A673 (cell line): ENCODE data around the gene DCP2. TPM values are rescaled to one million over a fixed set of nuclear protein-coding genes. Genes with fewer than 3 reads are reported as not detected.
A peak's percentile ranks its signal among the peaks of the same experiment; 100 is the strongest.

ENCODE experiments used
- BruUV-seq: library from RNA; stranded (reverse); fragments of 400-500 nt; replicated peaks from 2 replicates; lab custom pipeline; 2021; lab: Mats Ljungman, UMichigan
- CTCF ChIA-PET: fragments of 300-600 bp; sonication (Branson Sonifier 250); formaldehyde crosslinking; loops from one replicate; lab custom pipeline; 2022; ENCODE audit warnings: antibody characterized with exemption; lab: Charles Lee
- POLR2A ChIA-PET: fragments of 300-600 bp; sonication (Branson Sonifier 250); formaldehyde crosslinking; loops from one replicate; lab custom pipeline; 2022; ENCODE audit warnings: antibody characterized with exemption; ENCODE audit not compliant: low non-redundant PET; lab: Charles Lee
- DNase-seq: peaks from one replicate; pipeline ENCODE4 v3.0.0-alpha.2; 2015; ENCODE audit warnings: low spot score
- H3K27ac ChIP-seq: fragments of 200-600 bp; sonication (generic); 2 replicates; pipeline ENCODE4 v1.5.1; 2016; ENCODE audit warnings: mixed run types, low read depth, mild to moderate bottlenecking, mixed read lengths, antibody characterized with exemption, low read length; ENCODE audit not compliant: poor library complexity, severe bottlenecking
- H3K27me3 ChIP-seq: fragments of 200-600 bp; sonication (generic); replicated peaks from 2 replicates; pipeline ENCODE4 v1.6.1; 2017; ENCODE audit warnings: mixed run types, low read depth, mild to moderate bottlenecking, mixed read lengths, antibody characterized with exemption, low read length; ENCODE audit not compliant: insufficient read depth, poor library complexity
- H3K36me3 ChIP-seq: fragments of 200-600 bp; sonication (generic); 2 replicates; pipeline ENCODE4 v1.6.1; 2016; ENCODE audit warnings: mixed run types, mild to moderate bottlenecking, mixed read lengths, antibody characterized with exemption, low read length; ENCODE audit not compliant: insufficient read depth, poor library complexity, severe bottlenecking
- H3K4me1 ChIP-seq: fragments of 200-600 bp; sonication (generic); 2 replicates; pipeline ENCODE4 v1.6.1; 2017; ENCODE audit warnings: mixed run types, mild to moderate bottlenecking, mixed read lengths, antibody characterized with exemption, low read length; ENCODE audit not compliant: insufficient read depth, poor library complexity, severe bottlenecking
- H3K4me3 ChIP-seq: fragments of 200-600 bp; sonication (generic); 2 replicates; pipeline ENCODE4 v1.5.1; 2016; ENCODE audit warnings: low read depth, mixed run types, mild to moderate bottlenecking, mixed read lengths, low read length; ENCODE audit not compliant: poor library complexity, severe bottlenecking
- H3K9me3 ChIP-seq: fragments of 200-600 bp; sonication (generic); 2 replicates; pipeline ENCODE4 v1.6.1; 2016; ENCODE audit warnings: mixed run types, low read depth, mild to moderate bottlenecking, mixed read lengths, antibody characterized with exemption, low read length; ENCODE audit not compliant: poor library complexity, severe bottlenecking
- EZH2 ChIP-seq: fragments of 200-600 bp; sonication (generic); IDR thresholded peaks from 2 replicates; pipeline ENCODE4 v1.6.1; 2017; ENCODE audit warnings: borderline replicate concordance, low read depth, mild to moderate bottlenecking, mixed read lengths, antibody characterized with exemption, low read length; ENCODE audit not compliant: poor library complexity, severe bottlenecking
- intact Hi-C: fragments of 100-400 bp; cut with micrococcal nuclease; formaldehyde crosslinking; loops from one replicate; pipeline ENCODE4 v1.10.0; 2022; ENCODE audit not compliant: unreplicated experiment
- total RNA-seq: library from RNA; stranded (reverse); gene quantifications from 2 replicates; pipeline ENCODE4 v1.2.3, GENCODE V29; 2021
- TF ChIP-seq, protein P1 (sequence below): fragments of 300-800, 200-600 bp; sonication (generic); conservative IDR thresholded peaks from 2 replicates; pipeline ENCODE4 v1.5.1; 2017; ENCODE audit warnings: low read depth, mild to moderate bottlenecking, antibody characterized with exemption, low read length, moderate library complexity, mixed read lengths

DCP2 gene
- total RNA-seq, 1 experiment from 2014 or later, result 73.5 TPM

DNA sequence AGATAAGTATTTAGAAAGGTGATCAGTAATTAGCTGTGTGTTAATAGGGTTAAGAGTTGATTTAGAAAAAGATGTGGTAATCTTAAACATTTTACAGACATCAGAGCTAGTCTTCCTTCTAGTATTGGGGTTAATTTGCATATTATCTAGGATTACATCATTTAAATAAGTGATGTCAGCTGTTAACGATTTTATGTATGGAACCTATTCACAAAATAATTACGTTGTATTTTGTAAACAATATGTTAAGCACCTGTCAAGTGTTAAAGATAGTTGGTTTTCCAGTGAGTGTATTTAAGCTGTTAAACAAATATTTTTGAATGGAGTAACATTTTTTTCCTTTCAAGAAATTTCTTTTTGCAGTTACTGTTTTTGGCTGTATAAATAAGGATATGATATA lies 2.2 kb downstream of the DCP2 start:
- H3K4me3 ChIP-seq, result peak overlapping the region; percentile 76
- no TSS peak for BruUV-seq
- POLR2A ChIA-PET, result no interaction called here

GRCh38 chr5:112979723-112980122 lies 3.1 kb downstream of the DCP2 start:
- ChIA-PET POLR2A (no interaction called here), CTCF (no interaction called here)
- Histone ChIP-seq H3K4me3 (peak overlapping the region; percentile 76), H3K4me1 (peaks cover 14% of the 10 kb centered on the region), H3K27ac (peak overlapping the region; percentile 12), H3K36me3 (peaks cover 9% of the 10 kb centered on the region), H3K27me3 (no peaks in the 10 kb centered on the region), H3K9me3 (no peaks in the 10 kb centered on the region)
- intact Hi-C loops, result no loop called here
- DNase-seq, result no peak
- no TSS peak for BruUV-seq
- TF ChIP-seq EZH2, result no peak
- TF ChIP-seq, protein P1, sequence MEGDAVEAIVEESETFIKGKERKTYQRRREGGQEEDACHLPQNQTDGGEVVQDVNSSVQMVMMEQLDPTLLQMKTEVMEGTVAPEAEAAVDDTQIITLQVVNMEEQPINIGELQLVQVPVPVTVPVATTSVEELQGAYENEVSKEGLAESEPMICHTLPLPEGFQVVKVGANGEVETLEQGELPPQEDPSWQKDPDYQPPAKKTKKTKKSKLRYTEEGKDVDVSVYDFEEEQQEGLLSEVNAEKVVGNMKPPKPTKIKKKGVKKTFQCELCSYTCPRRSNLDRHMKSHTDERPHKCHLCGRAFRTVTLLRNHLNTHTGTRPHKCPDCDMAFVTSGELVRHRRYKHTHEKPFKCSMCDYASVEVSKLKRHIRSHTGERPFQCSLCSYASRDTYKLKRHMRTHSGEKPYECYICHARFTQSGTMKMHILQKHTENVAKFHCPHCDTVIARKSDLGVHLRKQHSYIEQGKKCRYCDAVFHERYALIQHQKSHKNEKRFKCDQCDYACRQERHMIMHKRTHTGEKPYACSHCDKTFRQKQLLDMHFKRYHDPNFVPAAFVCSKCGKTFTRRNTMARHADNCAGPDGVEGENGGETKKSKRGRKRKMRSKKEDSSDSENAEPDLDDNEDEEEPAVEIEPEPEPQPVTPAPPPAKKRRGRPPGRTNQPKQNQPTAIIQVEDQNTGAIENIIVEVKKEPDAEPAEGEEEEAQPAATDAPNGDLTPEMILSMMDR, result no peak

More for the DNA sequence above, 2.2 kb downstream of the DCP2 start:
- TF ChIP-seq, protein P1, result no peak
- TF ChIP-seq EZH2, result no peak
- intact Hi-C loops, result no loop called here
- Histone ChIP-seq H3K9me3 (no peaks in the 10 kb centered on the region), H3K27me3 (no peaks in the 10 kb centered on the region), H3K27ac (peak overlapping the region; percentile 12), H3K4me1 (peaks cover 14% of the 10 kb centered on the region), H3K36me3 (peaks cover 9% of the 10 kb centered on the region)
- peak; percentile 12 for DNase-seq
- CTCF ChIA-PET, result no interaction called here

DNA sequence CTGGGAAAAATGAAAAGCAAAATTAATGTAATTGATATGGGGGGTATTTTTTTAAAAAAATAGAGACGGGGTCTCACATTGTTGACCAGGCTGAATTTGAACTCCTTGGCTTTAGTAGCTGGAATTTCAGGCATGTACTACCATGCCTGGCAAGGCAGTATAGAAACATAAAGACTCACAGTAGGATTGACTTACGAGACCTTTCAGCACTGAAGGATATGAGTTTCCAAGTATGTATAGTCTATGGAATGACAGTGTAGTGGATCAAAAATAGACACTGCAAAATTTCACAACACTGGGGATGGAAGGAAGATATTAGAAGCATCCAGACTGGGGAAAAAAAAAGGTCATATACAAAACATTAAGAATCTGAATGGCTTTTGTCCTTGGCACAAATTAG lies 6.8 kb downstream of the DCP2 start:
- Histone ChIP-seq H3K9me3 (no peaks in the 10 kb centered on the region), H3K4me3 (no peak overlapping the region), H3K36me3 (peaks cover 9% of the 10 kb centered on the region), H3K27me3 (no peaks in the 10 kb centered on the region), H3K4me1 (peaks cover 11% of the 10 kb centered on the region), H3K27ac (no peak overlapping the region)
- no peak for TF ChIP-seq EZH2
- TF ChIP-seq, protein P1, result no peak
- intact Hi-C loops, result no loop called here
- CTCF ChIA-PET, result no interaction called here
- BruUV-seq, result no TSS peak
- POLR2A ChIA-PET, result no interaction called here
- no peak for DNase-seq
